Ecto neural progenitor cell (in vitro differentiated cells): ENCODE data around the gene IGSF5.

ENCODE experiments used
- DNase-seq: peaks from one replicate; pipeline ENCODE4 v3.0.0-alpha.2; 2018; ENCODE audit warnings: low spot score

The IGSF5 gene

GRCh38 chr21:39825250-39825649 lies 80.3 kb downstream of the IGSF5 start:
- no peak for DNase-seq

GRCh38 chr21:39834543-39834942 lies 89.6 kb downstream of the IGSF5 start:
- no peak for DNase-seq

- no peak for DNase-seq
Measured at GRCh38 chr21:39837861-39838359, 92.9 kb downstream of the IGSF5 start.

DNA sequence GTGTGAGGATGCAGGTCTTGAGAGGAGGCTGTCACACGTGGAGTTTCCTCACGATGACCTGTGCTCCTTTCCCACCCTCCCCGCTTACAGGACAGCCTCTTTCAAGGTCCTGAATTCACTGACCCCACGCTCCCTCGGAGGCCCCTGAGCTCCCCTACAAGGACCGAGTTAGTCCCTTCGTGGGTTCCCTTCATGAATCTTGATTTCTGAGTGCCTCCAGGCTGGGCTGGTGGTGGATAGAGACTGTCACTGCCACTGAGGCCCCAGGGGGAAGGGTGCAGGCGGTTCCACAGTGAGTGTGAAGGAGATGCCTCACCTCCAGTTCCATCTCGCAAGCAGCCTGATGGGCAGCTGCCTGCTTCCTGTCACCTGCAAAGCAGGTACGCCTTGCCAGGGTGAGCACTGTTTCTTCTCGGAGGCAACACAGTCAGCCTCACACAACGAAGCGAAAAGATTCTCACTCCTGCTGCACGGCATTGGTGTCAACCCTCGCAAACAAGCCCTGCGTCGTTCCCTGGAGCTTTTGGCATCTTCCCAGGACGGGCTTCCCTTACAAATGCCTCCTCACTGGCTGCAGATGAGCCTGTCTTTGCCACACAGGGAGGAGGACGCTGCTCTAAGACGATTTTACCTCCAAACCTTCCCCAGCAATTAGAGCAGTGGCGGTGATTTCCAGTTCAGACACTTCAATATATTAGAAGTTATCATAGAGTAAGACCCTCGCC lies 95.6 kb downstream of the IGSF5 start:
- no peak for DNase-seq

GRCh38 chr21:39842741-39843459 lies 97.9 kb downstream of the IGSF5 start:
- DNase-seq: no peak

DNA sequence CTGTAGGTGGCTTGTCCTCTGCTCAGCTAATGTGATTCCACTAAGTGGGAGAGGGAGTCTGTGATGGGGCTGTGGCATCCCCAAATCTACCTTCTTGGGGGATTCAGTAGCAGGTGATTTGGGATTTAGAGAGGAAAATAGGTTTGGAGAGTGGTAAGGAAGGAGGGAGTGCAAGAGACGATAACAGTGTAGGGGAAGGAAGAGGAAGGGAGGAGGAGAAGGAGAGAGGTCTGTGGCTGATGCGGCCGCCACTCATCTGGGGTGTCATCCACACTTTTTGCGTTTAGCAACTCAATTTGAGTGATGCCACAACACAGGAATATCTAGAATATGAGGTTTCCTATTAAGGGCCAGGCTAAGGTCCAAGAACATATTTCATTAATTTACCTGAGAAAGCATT lies 98.5 kb downstream of the IGSF5 start:
- DNase-seq: no peak

DNA sequence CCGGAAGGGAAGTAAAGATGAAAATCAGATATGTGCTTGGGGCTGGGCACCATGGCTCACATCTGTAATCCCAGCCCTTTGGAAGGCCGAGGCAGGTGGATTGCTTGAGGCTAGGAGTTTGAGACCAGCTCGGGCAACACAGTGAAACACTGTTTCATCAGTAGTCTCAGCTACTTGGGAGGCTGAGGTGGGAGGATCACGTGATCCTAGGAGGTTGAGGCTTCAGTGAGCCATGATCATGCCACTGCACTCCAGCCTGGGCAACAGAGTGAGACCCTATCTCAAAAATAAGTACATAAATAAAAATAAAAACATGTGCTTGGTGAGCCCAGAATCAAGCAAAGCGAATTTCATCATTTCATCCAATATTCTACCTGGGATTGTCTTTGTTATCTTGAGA lies 98.9 kb downstream of the IGSF5 start:
- no peak for DNase-seq

- DNase-seq: no peak
Measured at GRCh38 chr21:39845571-39846130, 100.7 kb downstream of the IGSF5 start.

DNA sequence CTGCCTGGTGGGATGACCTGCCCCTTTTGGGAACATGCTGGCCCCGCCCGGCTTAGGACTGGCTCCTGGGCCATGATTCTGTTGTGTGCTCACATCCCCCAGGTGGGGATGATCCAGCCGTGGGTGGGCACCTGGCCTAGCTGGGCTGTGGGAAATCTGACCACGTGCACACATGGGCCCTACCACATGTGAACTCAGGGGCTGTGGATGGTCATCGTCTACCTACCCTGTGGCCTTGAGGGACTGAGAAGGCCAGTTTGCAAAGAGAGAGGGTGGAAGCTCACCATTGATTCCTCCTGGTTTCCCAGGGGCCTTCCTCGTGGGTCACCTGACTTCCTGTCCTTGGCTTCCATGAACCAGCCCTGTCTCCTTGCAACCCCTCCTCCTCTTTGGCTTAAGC lies 102.9 kb downstream of the IGSF5 start:
- DNase-seq: no peak

DNA sequence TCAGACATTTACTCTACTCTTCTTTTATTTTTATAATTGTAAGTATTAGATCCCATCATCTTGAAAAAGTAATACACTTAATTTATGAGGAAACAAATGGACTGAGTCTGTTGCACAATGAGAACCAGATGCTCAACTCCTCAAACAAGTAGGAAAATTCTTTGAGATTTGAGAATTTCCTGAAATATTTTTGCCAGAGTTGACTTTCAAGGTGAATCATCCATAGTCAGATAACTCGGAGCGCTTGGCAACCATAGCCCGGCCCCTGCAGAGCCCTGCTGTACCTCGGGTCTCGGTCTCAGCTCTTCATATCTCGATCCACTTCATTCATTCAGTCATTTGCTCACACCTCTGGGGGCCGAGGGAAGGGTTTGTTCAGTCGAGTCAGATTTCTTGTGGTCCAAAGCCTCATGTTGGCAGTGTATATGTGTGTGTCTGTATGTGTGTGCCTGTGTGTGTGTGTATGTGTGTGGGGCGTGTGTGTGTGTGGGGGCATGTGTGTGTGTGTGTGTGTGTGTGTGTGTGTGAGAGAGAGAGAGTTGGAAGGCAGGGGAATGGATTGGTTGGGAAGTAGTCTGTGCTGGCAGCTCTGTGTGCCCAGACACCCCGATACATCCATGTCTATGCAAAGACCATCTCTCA lies 104.2 kb downstream of the IGSF5 start:
- no peak for DNase-seq

DNA sequence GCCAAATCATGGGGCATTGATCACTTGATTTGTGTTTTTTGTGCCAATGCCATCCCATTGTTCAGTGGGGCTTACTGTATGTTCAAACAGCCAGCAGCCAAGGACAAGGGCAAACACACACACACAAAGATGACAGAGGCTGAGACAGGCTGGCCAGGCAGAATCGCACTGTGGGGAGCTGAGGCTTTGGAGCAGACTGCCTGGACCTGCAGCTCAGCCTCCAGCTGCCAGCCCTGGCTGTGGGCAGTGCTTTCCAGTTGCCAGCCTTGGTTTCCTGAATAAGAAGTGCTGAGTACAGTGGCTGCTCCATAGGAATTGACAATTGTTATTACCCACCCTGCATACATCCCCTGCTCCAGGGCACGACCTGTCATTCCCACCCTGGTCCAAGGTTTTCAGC lies 105.3 kb downstream of the IGSF5 start:
- DNase-seq: no peak

DNA sequence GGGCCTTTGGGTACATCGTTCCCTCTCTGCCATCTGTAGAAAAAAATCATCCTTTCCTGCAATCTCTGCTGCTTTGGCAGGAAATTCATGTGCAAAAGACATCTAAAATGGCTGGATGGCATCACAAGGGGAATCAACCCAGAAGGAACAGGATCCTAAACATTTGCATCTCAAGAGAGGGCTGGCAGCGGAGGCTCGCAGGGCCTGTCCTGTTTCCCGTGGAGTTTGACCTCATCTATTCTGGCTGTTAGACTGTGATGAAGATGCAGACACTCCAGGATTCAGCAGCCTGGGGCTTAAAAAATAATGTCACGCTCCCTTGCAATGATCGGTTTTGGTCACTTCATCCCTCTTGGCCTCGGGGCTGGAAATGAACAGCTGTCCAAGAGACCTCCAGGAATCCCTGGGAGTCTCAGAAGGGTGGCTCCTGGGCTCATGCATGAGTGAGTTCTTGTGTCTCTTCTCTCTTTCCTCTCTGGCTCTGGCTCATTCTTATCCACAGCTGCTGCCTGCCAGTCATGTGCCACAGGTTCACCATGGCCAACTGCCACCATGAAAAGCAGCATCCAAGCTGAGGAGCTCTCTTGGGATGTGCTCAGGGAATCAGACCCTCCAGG lies 106.1 kb downstream of the IGSF5 start:
- DNase-seq: no peak
